HG02678 (cell line): ENCODE measurements around the gene SAMD11.
"Not testable (repeated sequence)": the region's sequence is repeated elsewhere in the genome, so short reads cannot be mapped to it uniquely, and the experiment has no call there.

ENCODE experiments used
- ATAC-seq: cut with Tn5 transposase; IDR thresholded peaks from one replicate; pipeline ENCODE4 v1.9.1; 2021; ENCODE audit warnings: mild to moderate bottlenecking, moderate library complexity; ENCODE audit not compliant: unreplicated experiment

The SAMD11 gene

DNA sequence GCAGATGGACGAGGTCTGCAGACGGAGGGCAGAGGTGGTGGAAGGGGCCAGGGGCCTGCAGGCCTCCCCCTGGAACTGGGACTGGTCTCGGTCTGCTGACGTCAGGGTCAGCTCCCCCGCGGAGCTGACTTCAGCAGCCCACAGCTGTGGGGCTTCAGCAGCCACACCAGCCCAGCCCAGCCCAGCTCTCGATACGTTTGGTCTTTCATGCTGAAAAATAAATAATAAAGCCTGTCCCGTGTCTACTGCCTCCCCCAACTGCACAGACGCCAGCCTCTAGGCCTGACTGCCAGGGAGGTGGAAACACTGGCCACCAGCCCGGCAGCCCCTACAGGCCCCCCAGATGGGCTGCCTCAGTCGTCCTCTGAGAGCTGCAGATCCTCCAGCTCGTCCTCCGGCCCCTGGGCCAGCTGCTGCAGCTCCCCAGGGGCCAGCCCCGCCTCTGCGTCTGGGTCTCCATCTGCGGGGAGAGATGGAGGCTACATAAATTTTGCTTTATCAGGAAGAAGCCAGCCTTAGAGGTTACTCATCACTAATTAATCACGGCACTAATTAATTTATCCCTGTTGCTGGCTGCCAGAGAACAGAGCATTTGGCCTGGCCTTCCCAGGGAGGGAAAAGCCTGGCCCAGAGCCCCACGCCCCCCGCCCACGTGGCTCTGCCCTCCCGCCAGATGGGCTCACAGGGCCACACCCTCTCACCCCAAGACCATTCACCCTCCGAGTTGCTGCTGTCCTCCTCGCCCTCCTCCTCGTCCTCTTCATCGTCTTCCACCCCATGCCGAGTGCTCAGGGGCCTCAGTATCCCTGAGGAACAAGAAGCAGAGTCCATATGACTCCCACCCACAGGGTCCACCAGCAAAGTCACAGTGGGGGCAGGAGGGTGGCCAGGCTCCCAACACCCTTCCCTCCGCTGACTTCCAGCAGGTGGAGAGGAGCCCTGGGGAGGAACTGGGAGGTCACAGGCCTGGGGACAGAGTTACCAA is 20.9 kb downstream of the SAMD11 start:
- no peak for ATAC-seq

DNA sequence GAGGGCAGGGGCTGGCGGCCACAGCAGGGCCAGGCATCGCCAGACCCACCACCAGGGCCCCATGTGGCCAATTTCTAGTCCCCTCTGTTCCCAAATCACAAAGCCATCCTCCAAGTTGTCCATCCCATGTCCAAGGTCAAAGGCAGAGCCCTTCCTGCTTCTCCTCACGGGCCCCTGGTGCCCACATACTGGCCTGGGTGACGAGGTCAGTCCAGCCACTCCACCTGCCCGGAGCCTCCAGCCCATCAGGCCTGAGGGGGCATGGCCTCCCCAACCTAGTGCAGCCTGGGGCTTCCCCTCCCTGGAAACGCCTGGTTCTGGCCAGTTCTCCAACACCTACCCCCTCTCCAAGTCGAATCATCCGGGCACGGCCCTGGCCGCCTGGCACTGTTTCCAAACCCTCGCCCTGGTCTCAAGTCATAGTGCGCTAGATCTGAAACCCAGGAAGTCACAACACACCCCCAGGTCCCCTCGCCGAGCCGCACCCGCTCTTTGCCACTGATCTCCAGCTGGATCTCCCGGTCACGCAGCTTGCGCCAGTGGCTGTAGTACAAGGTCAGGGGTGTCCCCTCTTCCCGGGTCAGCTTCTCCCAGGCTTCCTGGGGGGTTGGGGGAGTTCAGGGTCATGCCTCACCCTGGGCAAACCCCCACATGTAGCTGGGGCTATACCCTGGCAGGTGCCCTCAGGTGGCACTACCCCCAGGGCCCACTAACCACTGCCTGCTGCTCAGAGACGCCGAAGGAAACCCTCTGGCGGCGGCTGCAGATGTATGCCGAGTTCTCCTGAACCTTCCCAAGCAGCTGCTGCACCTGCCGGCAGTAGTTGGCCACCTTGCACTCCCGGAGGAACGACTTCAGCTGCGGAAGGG is 22.2 kb downstream of the SAMD11 start:
- ATAC-seq = no peak

DNA sequence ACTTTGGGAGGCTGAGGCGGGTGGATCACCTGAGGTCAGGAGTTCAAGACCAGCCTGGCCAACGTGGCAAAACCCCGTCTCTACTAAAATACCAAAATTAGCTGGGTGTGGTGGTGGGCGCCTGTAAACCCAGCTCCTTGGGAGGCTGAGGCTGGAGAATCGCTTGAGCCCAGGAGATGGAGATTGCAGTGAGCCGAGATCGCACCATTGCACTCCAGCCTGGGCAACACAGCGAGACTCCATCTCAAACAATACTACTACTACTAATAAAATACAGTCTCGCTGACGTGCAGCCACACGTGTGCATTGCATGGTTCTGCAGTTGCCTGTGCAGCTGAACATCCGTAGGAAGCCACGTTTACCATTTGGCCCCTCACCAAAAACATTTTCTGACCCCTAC is 23.1 kb downstream of the SAMD11 start:
- ATAC-seq = not testable (repeated sequence)

DNA sequence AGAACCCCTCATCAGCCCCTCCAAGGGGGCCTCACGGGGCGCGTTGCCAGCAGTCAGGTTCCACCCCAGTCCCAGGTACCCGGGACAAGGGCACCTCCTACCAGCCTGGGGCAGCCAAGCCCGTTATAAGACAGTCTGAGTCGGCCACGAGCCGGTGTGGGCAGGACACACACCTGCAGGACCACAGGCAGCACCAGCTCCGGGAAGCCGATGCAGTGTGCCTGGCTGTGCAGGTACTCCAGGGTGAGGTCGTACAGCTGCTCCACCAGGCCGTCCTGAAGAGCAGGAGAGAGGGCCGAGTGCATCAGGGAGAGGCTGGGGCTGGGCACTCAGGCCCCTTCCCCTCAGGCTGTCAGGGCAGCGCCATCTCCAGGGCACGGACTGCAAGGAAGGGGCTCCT is 24.2 kb downstream of the SAMD11 start:
- ATAC-seq = no peak

DNA sequence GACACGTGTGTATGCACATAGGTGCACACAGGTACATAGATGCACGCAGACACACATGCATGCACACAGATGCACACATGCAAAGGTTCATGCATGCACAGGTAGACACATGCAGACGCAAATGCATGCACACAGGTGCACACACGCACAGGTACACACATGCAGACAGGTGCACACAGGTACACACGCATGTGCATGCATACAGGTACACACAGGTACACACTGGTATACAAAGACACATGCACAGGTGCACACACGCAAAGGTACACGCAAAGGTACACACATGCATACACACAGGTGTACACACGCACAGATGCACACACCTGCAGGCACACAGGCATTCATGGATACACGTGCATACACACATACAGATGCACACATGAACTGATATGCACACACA is 26.5 kb downstream of the SAMD11 start:
- no peak for ATAC-seq

DNA sequence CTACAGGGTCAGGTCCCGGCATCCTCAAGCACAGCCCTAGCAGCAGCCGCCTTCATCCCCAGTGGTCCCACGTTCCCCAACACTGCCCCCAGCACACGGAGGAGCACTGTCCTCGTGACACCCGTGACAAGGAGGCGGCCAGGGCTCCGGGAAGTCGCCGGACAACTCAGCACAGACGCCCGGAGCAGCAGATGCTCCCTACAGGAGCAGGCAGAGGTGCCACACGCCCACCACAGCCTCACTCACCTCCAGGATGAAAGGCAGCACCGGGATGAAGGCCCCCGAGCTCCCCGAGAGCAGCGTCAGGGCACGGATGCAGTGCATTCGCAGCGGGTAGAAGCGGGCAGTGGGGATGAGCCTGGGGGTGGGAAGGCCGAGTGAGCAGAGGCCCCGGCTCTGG is 27.2 kb downstream of the SAMD11 start:
- no peak for ATAC-seq

DNA sequence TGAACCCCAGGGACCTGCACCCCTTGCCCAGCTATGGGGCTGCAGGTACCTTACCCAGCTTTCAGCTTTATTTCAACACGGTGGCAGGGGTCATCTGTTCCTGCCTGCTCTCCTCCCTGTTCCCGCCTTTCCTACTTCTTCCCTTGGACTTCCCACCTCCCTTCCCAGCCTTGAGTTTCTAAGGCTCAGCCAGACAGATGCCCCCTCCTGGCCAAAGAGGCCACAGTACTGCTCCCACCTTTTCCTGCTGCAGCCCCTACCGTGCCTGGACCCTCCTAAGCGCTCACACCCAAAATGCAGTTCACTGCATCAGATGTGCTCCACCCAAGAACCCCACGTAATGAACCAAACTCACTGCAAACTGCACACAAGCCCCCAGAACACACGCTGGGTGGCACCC is 27.6 kb downstream of the SAMD11 start:
- no peak for ATAC-seq

DNA sequence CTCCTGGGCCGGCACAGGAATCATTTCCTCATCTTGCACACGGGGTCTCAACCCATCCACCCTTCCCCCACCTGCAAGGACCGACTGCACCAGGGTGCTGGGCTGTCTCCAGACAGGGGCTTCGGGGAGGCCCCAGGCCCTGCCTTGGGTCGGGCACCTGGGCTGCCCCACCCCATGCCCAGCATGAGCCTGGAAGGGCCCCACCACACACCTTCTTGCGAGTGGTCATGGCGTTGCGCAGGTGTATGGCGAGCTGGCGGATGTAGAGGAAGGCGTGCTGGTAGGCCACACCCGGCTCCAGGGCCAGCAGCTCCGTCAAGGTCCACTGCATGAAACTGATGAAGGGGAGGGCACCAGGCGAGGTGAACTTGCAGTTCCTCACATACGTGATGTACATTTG is 28.5 kb downstream of the SAMD11 start:
- ATAC-seq = no peak

DNA sequence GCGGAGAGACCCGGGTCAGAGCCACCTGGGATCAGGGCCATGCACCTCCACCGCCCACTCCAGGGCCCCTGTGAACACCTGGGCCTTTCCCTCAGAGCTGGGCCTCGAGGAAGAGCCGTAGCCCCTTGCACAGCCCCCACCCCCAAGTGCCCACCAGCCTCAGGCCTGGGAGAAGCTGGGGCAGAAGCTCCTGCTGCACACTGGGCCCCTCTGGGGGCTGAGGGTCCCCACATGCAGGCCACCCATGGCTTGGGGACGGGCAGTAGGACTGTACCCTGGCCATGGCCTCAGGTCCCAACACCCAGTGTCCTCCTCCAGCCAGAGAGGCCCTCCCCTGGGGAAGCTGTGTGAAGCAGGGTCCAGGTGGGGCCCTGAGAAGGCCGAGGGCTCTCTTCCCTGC is 28.9 kb downstream of the SAMD11 start:
- no peak for ATAC-seq

DNA sequence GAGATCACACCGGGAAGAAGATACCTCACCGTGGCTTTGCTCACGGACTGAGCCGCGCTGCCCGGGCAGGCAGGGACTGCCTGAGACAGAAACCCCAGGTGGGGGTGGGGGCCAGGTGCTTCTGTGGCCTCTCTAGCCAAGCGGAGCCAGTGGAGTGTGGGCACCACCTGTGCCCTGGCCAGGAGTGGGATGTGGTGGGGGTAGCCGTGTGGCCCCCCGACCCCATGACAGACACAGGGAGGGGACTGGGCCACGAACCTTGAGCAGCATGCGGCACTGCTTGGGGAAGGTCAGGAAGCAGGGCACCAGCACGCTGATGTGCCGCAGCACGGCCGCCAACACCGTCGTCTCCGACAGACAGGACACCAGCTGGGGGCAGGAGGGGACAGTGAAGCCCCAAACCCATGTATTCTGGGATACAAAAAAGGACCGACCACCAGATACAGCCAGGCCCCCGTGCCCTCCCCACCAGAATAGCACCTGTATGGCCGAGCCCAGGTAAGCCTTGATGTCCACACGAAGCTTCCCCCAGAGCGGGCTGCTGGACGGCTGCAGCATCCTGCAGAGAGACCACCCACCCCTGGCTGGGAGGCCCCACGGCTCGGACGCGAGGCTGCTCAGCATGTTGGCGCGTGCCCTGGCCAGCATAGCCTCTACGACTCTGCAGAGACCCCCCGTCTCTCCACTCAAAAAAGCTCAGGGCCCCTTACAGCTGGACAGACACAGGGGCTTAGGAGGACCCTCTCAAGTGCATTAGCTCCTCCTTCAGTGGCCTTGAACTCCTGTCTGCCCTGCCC is 30.0 kb downstream of the SAMD11 start:
- no peak for ATAC-seq

DNA sequence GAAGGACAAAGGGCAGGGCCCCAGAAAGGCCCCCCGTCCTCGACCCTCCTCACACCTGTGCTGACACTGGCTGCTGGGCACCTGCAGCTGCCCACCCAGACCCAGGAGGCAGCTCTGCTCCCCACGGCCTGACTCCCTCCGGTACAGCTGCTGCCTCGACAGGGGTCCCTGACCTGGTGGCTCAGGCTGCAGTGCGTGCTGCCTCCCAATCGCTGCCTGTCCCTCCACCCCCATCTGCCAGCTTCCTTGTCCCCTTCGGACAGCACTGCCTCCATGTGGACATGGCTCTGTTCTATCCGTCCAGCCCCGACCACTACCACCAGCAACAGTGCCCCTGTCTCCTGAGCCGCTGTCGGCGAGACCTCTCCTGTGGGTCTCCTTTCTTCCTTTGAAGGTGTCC is 31.2 kb downstream of the SAMD11 start:
- ATAC-seq = no peak

DNA sequence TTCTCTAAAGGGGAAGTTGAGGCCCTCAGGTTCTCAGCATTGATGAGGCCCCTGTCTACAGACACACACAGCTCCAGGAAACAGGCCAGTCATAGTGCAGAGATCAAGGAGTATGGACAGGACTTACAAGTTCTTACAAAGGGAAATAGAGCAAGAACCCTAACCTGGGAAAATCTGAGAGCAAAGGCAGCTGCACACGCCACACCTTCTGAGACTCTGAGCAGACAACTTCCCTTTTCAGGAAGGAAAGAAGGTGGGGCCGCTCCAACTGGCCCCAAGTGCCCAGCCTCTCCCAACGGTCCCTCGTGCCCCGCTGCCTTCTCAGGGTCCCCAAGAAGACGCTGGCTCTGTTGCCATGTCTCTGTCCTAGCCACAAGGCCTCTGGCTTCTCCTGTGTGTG is 31.8 kb downstream of the SAMD11 start:
- ATAC-seq = no peak

DNA sequence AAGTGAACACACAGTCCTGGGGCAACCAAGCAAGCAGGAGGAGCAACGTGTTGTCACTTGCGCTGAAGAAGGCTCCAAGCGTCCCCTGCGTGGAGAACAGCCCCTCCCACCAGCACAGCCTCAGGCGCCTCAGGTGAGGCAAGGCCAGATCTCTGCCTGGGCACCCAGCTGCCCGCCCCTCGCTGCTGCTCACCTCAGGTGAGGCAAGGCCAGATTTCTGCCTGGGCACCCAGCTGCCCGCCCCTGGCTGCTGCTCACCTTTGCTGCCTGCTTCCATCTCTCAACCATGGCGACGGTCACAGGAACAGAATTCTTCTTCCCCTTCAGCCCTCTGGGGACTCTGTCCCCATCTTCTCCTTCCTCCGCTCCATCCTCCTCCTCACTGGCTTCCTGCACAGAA is 32.9 kb downstream of the SAMD11 start:
- ATAC-seq = no peak

DNA sequence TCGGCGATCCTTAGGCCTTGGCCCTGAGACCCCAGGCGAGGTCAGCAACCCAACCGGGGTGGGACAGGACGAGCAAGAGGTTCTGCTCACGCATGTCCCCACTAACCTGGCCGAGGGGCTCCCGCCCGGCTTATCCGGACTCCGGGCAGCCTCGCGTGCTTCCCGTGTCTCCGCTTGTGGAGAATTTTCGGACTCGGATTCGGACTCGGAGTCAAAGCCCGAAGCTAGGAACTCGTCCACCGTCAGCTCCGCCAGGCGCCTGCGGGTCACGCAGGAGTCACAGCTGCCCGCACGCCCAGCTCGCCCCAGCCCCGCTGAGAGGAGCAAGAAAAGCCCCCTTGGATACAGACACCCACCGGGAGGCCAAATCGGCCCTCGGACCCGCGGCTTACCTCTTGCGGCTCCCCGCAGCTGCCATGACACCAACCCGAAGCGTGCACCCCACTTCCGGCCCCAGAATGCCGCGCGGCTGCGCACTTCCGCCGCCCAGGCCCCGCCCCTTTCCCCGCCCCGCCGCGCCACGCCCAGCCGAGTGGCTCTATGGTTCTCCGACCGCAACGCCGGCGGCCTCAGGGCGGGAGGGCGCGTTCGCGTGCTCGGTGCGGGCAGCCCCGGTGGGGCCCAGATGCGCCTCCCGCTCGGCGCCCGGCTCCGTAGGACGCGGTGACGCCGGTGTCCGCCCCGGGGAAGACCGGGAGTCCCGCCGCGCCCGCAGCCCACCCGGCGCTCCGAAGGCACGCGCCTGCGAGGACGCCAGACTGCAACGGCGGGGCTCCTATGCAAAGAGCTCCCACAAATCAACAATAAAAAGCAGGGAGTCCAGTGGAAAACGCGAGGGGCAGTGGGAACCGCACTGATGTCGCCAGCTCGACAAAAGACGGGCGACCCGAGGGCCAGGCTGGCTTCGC is 35.4 kb downstream of the SAMD11 start, which contains the start of gene NOC2L:
NOC2L (minus strand) TSS at position 434 of the 908 bp plus-strand sequence; CDS start at position 418, 16 bp downstream.
- peak; percentile 80 for ATAC-seq

DNA sequence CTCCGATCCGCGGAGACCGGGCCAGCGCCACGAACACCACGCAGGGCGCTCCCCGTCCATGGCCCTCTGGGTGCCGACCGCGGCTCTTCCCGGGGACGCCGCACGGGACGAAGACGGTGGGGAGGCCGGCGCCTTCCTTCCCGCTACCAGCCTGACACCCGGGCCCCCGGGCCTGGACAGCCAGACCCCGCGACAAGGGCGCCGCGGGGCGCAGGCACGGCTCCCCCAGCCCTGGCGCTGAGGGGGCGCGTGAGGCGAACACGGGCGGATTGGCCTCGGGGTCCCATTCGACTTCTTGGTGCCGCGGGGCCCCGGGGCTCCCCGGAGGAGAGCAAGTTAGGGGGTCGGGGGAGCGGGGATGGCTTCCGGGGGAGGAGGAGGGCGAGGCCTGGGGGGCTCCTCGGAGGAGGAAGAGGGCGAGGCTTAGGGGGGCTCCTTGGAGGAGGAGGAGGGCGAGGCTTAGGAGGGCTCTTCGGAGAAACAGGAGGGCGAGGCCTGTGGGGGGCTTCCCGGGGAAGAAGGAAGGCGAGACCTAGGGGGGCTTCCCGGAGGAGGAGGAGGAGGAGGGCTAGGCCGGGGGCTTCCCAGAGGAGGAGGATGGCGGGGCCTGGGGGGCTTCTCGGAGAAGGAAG is 36.1 kb downstream of the SAMD11 start:
- ATAC-seq = no peak

DNA sequence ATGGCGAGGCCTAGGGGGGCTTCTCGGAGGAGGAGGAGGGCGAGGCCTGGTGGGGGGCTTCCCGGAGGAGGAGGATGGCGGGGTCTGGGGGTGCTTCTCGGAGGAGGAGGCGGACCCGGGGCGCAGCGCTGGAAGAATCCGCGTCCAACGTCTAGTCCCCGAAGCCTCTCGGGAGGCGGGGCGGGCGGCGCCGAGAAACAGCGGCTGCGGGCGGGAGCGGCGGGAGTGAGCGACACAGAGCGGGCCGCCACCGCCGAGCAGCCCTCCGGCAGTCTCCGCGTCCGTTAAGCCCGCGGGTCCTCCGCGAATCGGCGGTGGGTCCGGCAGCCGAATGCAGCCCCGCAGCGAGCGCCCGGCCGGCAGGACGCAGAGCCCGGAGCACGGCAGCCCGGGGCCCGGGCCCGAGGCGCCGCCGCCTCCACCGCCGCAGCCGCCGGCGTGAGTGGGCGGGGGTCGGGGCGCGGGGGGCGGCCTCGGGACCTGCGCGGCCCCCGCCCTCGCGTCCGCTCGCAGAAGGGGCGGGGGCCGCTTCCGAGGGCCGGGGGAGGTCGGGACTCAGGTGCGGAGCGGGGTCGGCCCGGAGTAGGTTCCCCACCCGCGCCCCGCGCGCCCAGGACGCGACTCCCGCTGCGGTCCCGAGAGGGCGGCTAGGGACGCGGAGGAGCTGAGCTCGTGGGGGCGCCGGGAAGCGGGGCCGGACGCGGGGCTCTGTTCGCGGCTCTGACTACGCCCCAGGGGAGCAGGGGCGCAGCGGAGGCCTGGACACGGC is 36.8 kb downstream of the SAMD11 start, which contains the start of gene KLHL17:
KLHL17 (plus strand) TSS at position 222 of the 769 bp plus-strand sequence; CDS start at position 332, 110 bp downstream.
- peak; percentile 36 for ATAC-seq

DNA sequence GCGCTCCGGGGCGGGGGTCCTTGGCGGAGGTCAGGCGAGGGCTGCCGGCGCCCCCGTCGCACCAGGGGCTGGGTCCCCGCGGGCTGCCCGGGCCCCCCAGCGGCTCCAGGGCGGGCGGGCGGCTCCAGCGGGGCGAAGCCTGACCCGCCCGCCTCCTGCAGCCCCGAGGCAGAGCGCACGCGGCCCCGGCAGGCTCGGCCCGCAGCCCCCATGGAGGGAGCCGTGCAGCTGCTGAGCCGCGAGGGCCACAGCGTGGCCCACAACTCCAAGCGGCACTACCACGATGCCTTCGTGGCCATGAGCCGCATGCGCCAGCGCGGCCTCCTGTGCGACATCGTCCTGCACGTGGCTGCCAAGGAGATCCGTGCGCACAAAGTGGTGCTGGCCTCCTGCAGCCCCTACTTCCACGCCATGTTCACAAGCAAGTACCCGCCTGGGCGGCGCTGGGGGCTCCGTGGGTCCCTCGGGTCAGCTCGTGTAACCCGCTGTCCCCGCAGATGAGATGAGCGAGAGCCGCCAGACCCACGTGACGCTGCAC is 37.5 kb downstream of the SAMD11 start:
- no peak for ATAC-seq
